Fibroblast of skin of right quadriceps (primary cell): ENCODE measurements around the gene MALRD1.

Source experiments
- DNase-seq: peaks from one replicate; pipeline ENCODE4 v3.0.0-alpha.2; 2013

Gene MALRD1

DNA sequence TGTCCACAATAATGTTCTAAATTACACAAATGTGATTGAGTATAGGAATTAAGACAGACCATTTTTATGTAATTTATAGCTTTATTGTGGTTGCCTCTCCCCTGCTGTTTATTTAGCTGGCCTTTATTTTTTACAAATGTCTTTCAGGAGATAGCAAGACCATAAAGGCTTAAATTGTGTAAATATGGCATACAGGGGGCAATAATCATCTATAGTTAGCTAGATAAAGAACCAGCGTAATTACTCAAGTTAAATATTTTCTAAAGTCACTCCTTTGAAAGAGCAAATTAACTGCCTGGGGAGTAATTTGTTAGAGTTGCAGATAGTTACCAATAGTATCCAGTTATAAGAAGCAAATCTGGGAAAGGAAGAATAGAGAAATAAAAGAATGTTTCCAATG is at the start of gene MALRD1:
Gene MALRD1 (plus strand): TSS at position 313 of the 400 bp plus-strand sequence. CDS start 138 bp downstream, outside the sequence.
- no peak for DNase-seq

DNA sequence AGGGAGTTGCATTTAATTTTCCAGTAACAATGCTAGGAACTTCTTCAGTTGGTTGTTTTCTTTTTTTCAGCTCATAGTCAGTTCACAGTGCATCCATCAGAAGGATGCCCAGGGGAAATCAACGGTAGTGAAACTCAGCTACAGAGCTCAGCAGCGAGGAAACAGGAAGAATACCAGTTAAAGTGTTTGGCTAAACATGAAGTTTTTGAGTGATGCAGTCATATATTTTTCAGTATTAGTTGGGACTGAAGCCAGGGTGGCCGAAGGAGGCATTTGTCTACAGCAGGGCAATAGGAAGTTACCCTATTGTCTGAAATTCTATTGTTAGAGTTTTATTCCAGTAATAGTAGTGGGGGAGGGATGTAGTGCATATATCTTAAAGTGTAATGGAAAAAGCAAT is 45.3 kb upstream of the MALRD1 start:
- DNase-seq = peak; percentile 8

DNA sequence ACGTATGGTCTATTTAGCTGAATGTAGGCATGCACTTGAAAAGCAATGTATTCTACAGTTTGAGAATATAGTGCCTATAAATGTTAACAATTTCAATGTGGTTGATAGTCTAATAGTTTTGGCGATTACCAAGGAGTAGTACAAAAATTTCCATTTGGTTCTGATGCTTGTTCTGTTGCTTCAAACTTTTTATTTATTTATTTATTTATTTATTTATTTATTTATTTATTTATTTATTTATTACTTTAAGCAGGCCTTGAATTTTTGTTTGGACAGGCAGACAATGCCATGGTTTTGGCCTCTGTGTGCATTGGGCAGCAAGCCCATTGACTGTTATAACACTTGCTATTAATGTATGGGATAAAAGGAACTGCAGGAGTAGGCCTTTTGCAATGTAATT is 36.5 kb upstream of the MALRD1 start:
- DNase-seq = no peak

DNA sequence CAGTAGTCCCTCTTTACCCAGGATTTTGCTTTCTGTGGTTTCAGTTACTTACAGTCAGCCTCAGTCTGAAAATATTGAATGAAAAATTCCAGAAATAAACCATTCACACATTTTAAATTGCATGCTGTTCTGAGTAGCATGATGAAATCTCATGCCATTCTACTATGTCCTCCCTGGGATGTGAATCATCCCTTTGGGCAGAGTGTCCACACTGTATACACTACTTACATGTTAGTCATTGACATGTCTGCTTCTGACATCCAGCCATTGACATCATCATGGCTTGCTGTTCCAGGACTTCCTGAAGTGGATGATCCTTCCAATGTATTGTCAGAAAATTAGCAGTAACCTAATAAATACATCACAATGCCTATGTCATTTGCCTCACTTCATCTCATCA is 34.6 kb upstream of the MALRD1 start:
- peak; percentile 81 for DNase-seq

DNA sequence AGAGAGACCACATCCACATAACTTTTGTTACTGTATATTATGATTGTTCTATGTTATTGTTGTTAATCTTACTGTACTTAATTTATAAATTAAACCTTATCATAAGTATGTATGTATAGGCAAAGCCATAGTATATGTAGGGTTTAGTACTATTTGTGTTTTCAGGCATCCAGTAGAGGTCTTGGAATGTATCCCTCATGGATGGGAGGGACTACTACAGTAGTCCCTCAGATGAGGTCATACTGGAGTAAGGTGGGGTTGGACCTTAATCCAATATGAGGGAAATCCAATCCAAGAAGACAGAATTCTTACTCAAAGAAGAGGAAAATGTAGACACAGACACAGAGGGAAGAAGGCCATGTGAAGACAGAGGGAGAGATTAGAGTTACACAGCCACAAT is 34.1 kb upstream of the MALRD1 start:
- no peak for DNase-seq

DNA sequence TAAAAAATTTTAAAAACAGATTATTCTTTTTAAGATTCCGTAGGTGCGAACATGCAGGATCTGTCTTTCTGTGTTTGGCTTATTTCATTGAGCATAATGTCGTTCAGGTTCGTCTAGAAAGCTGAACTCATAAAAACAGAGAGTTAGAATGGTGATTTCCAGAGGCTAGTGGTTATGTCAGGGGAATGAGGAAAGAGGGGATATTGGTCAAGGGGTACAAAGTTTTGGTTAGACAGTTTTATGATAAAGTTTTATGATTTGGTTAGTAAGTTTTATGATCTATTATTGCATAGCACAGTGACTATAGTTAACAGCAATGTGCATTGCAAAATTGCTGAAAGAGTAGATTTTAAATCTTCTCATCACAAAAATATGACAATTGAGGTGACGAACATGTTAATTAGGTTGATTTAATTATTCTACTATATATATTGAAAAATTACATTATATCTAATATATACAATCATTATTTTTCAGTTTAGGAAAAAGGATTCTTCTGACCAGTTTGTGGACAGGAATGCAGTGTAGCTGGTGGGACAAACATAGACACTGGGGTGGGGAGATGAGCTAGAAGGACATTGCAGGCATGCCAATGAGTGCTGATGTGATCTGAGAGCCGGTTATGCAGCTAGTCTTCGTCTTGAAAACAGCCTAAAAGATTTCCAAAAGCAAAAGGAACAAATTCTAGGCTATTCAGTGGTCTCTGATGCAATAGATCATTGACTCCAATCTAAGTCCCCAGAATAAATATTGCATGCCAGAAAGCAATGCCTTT is 31.3 kb upstream of the MALRD1 start:
- peak; percentile 7 for DNase-seq

DNA sequence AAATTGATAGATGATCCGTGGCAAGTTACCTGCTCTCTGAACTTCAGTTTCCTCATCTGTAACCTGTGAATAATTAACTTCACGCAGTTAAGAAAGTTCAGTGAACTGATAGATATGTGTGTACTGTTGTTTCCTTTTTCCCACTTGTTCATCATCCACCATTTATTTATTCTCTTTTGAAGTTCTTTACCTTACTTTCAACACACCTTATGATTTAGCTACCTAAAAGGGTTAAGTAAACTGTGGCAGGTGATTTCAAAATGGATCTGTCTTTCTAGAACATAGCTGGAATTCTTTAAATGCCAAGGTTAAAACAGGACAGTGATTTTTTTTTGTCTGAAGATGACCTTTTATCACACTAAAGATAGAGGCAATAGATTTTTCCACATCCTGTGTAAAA is 27.4 kb upstream of the MALRD1 start:
- DNase-seq = no peak

DNA sequence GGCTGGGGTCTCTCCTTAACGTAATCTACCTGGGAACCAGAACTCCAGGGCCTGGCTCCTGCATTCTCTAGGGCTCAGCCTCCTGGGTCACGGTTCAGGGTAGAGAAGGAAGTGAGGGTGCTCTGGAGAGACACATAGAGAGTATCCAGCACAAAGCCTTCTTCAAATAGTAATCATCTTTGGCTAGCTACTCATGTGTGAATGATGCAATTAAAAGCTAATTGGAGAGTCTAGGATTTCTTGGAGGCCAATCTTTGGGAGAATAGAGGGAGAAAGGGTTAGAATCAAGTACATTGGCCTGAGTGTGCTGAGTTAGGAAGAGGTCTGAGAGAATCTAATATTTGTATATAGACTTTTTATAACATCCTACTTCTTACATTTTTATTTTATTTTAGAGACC is 24.0 kb upstream of the MALRD1 start:
- no peak for DNase-seq

DNA sequence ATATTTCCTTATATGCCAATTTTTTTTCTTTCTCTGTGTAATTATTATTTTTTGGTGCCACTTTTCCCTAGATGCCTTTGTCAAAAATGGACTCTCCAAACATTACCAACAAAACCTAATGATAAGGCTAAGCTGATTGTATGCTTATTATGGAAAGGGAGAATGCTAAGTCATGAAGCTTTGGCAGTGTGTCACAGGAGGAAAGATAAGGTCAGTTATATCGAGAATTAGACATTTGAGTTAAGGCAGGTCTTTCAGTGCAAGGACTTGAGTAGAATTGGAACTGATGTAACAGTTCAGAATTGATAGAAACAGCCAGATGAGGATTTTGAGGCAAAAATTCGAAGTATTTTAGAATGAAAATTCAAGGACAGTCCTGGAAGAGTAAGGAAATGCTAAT is 16.8 kb upstream of the MALRD1 start:
- no peak for DNase-seq

DNA sequence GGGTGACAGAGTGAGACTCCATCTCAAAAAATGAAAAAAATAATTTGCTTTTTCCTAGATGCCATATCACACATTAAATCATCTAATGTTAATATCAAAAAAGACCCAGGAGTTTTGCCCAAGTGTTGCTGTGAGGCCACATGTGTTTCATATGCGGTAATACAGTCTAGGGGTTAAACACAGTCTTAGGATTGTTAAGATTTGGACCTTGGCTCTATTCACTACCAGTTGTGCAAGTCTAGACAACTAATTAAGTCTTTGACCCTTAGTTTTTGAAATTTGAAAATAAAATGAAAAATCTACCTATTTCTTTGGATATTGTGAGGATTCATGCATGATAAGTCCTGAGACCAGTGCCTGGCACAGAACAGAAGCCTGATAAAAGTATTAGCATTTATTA is 14.9 kb upstream of the MALRD1 start:
- DNase-seq = no peak

DNA sequence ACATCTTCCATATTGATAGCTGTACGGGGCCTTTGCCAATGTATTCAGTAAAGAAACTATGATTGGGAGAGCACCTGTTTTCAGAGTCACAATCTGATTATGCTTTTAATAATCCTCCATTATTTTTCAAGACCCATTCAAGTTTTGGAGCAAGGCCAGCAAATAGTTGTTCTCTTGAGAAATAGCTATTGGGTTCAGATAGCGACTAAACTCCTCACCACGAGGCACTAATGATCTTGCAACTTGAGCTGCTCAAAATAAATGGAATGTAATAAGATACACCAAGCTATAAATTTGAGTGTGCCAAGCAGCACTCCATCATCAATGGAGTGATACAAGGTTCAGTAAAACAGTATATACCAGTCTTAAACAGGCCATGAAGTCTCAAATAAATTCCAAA is 7.4 kb upstream of the MALRD1 start:
- DNase-seq = no peak

DNA sequence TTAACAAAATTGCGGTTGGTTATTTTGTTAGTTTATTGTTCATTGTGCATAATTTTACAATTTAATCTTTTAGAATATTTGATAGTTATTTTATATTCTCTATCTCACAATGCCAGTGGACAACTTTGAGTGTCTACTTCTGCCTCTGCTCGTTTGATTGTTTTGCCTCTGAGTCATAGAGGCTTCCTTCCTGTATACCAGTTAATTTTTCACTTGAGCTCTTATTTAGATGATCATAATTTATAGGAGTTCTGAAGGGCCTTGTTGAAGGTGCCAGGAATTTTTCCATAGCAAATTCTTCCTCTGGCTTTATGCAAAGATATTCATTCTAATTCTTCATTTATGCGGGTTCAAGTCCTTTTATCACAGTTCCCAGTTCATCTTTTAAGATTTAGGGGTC is 5.2 kb upstream of the MALRD1 start:
- no peak for DNase-seq

DNA sequence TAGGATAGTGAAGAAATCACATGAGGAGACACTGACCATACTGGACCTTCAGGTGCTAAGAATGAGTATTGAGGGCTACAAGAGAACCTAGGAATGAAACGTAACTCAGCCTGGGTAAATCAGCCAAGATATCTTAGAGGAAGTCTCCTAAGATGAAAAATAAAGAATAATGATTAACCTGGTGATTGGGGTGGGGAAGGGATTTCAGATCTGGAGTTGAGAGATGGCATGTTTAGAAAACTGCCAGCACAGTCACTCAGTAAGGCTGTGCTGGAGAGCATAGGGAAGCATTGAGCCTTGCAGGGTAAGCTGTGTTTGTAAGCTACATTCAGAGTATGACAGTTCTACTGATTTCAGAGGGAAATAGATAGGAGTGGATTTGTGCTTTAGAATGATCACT is 1.9 kb upstream of the MALRD1 start:
- DNase-seq = no peak

DNA sequence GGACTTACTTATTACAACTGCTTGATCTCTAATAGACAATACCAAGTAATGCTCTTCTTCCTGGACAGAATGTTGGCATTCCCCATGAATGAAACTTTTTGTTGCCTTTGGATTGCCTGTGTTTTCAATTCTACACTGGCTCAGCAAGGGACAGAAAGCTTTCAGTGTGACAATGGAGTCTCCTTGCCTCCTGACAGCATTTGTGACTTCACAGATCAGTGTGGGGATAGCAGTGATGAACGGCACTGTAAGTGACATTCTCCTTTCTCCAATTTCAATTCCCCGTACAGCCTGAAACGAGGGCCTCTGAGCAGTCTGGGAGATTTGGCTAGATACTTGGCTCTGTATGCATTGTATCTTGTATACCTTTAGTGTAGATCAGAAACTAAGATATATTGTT is 290 bp downstream of the MALRD1 start:
- no peak for DNase-seq

DNA sequence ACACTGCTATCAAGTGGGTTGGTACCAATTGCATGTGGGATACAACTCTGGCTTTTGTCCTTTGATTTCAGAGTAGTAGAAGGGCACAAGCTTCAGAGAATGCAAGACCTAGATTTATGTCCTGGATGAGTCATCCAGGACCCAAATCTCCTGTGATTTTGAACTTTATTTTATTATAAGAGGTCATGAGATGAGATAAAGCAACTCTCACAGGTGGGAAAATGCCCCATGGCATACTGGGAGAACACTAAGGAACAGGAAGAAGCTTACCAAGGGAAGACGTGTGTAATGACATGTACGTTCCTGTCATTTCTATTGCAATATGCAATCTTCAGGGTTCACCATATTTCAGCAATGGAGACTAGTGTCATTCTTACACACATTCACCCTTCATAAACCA is 966 bp downstream of the MALRD1 start:
- no peak for DNase-seq

DNA sequence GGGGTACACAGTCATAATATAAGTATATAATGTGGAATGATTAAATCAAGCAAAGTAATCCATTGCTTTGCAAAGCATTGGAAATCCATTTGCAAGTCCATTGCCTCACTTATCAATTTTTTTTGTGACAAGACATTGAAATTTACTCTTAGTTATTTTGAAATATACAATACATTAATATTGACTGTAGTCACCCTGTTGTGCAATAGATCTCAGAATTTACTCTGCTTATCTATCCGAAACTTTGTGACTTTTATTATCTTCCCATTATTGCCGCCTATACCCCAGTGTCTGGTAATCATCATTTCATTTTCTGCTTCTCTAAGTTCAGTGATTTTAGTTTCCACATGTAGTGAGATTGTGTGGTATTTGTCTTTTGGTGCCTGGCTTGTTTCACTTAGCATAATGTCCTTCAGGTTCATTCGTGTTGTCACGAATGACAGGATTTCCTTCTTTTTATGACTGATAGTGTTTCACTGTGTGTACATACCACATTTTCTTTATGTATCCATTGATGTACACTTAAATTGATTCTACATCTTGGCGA is 5.8 kb downstream of the MALRD1 start:
- DNase-seq = no peak

DNA sequence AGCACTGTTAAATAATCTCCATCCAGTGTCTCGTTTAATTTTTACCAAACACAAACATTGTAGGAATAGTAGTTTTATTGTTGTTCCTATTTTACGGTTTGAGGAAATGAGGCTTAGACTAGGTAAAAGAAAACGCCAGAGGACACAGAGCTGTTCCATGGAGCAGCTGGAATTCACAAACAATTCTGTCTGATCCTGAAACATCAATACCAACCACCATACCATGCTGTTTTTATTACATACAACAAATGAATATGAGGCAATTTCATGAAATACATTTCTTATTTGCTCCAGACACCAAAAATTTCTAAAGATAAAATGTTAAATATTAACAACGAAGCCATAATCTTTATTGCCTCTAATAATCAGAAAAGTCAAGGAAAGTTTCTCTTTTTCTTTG is 9.4 kb downstream of the MALRD1 start:
- no peak for DNase-seq

DNA sequence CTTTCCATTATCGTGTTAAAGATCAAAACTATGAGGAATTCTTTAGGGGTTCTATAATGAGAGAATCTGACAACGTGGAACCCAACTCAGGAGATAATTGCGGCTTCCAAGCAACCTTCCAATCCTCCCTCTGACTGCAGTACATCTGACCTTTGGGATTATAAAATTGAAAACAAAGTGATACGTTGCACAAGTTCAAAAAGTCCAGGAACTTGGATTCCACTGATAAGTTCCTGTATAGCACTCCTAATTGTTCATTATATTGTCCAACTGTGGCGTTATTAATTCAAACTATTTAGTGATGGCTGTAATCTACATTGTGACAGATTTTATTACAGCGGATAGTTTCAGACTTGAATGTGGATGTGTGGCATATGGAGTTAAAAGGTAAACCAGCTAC is 15.4 kb downstream of the MALRD1 start:
- no peak for DNase-seq

DNA sequence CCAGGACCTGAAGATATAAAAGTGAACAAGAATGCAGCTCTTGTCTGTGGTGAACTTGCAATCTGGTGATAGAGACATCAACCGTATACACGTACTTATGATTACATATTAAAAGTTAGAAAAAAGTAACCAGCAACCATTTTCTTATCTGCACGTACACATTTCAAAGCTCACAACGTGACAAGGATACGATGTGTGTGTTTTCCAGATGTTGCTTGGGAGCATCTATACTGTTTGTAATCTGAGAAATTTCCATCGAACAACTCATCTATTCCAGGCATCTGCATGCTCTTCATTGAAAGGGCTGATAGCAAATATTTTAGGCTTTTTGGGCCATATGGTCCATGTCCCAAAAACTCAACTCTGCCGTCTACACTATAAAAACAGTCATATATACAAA is 23.3 kb downstream of the MALRD1 start:
- no peak for DNase-seq

DNA sequence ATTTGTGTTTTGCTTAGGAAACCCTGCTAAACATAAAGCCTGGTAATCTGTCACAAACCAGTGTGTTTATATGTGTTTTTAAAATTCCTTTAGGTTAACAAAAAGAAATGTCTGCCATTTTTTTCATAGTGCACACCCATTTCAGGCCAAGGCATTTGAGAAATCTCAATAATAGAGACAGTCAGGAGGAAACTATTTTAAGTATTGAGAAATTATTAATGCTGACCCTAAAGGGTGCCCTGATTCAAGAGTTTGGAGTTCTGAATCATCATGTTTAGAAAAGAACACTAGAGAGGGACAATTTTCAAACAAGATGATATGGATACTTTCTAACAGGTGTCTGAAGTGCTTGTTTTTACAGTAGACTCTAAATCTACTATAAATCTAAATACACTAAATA is 28.7 kb downstream of the MALRD1 start:
- peak; percentile 1 for DNase-seq

DNA sequence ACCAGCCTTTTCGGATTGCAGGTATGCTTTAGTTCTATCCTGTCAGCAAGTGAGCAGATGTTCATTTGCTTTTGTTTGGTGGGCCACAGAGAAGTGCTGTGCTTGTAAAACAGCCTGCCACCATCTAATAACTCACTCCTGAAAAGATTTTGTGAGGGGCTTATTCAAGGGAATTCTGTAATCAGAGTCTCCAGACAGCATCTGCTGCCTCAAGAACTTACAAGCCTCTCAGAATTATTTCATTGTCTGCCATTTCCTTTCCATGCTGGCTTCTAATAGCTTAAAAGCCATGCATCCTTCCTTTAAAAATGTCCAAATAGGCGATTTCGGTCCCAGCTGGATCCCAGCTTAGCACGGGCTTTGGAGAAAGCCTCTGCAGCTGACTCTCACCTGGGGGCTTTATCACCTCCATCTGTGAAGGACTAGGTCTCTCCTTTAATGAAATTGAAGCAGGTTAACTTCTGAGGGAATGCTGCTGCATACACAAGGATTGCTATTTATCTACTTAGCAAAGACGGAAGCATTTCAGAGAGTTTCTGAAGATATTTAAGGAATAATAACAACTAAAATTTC is 48.0 kb downstream of the MALRD1 start:
- no peak for DNase-seq

DNA sequence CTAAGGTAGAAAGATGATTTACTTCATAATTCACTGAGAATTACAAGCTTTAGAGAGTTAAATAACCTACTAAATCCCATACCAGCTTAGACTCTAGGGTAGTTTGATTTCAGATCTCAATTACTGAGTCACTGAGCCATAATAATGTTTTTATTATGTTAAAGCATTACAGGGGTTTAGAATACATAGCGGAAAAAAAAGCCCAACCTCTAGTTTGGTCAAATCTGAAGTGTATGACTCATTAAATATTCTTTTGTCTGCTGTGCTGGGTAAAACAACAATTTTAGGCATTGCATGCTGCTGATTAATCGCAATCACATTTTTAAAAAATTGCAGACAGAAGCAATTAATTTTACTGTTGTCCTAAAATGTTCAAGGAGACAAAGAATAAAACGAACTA is 48.5 kb downstream of the MALRD1 start:
- peak; percentile 8 for DNase-seq

DNA sequence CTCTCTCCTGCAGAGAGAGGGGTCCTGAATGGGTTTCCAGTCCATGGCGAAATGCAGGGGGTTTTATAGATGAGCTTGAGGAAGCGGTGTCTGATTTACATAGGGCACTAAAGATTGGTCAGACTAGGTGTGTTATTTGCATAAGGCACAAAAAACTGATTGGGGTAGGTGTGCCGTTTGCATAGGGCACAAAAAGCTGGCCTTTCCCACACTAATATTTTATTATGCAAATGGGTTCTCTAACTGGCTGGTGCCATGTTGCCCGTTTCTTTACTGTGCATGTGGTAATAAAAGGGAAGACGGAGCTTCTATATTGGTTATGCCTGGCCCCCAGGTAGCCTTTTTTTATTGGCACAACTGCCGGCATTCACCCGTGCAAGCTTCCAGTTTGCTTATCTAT is 50.2 kb downstream of the MALRD1 start:
- no peak for DNase-seq

DNA sequence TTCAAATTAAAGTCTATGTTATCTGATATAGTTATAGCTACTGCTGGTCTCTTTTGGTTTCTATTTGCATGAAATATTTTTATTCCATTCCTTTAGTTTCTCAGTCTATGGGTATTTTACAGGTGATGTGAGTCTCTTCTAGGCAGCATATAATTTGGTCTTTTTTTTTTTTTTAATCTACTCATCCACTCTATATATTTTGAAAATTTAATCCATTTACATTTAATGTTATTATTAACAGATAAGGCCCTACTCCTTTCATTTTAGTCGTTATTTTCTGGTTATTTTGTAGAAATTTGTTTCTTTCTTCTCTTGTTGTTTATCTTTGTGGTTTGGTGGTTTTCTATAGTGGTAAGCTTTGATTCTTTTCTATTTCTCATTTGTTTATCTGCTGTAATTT is 58.8 kb downstream of the MALRD1 start:
- DNase-seq = no peak
